ENCODE results near the gene SDSL. TPM values are rescaled to one million over a fixed set of nuclear protein-coding genes. Genes with fewer than 3 reads are reported as not detected.

The SDSL gene
- total RNA-seq, 4 donors from 2014 or later: 0.48 to 3.1 (median 1.5) TPM; not detected in 1

GRCh38 chr12:113378291-113378690 is 43.9 kb upstream of the SDSL start:
- Histone ChIP-seq H3K9me3 (no peaks in the 10 kb centered on the region), H3K4me1 (no peaks in the 10 kb centered on the region), H3K27me3 (no peaks in the 10 kb centered on the region), H3K36me3 (peaks cover 5 to 86% (median 8%) of the 10 kb centered on the region in 3 donors), H3K27ac (no peak overlapping the region), H3K4me3 (no peak overlapping the region)
- intact Hi-C loops (cut with DNase I): no loop called here
- TF ChIP-seq POLR2A (IDR thresholded peaks at IDR 0.05) (no peak), CTCF (IDR thresholded peaks at IDR 0.05) (no peak)
- WGBS, 2 donors: 80 to 86% methylated on average over 3 of the region's 3 CpGs
- no peak for DNase-seq

- TF ChIP-seq POLR2A (IDR thresholded peaks at IDR 0.05) (no peak), CTCF (IDR thresholded peaks at IDR 0.05) (no peak)
- no peak overlapping the region for H3K4me3 ChIP-seq
- peaks cover 0 to 86% (median 8%) of the 10 kb centered on the region in 3 donors for H3K36me3 ChIP-seq
- H3K4me1 ChIP-seq: no peaks in the 10 kb centered on the region
- intact Hi-C loops (cut with DNase I): no loop called here
- no peaks in the 10 kb centered on the region for H3K27me3 ChIP-seq
- no peak for DNase-seq
- H3K9me3 ChIP-seq: no peaks in the 10 kb centered on the region
- no peak overlapping the region for H3K27ac ChIP-seq
- WGBS, 2 donors: 71 to 93% methylated on average over 6 to 8 of the region's 11 CpGs
Observed at GRCh38 chr12:113381220-113381619, 41.0 kb upstream of the SDSL start.

- intact Hi-C loops (cut with DNase I): no loop called here
- DNase-seq: no peak
- no peak for TF ChIP-seq POLR2A (IDR thresholded peaks at IDR 0.05)
- TF ChIP-seq CTCF (IDR thresholded peaks at IDR 0.05): no peak
- Histone ChIP-seq H3K4me3 (no peak overlapping the region), H3K36me3 (peaks cover 0 to 86% (median 16%) of the 10 kb centered on the region in 3 donors), H3K27ac (no peak overlapping the region), H3K27me3 (no peaks in the 10 kb centered on the region), H3K4me1 (no peaks in the 10 kb centered on the region), H3K9me3 (no peaks in the 10 kb centered on the region)
- WGBS, 2 donors: 92 to 94% methylated on average over 3 to 4 of the region's 4 CpGs
Observed at GRCh38 chr12:113382206-113382605, 40.0 kb upstream of the SDSL start.

GRCh38 chr12:113384778-113385177 is 37.4 kb upstream of the SDSL start:
- 94% methylated on average over 5 of the region's 14 CpGs; no CpG with 5 or more reads in 1 of the 2 donors for WGBS, 2 donors
- no peaks in the 10 kb centered on the region for H3K4me1 ChIP-seq
- DNase-seq: no peak
- no peak for TF ChIP-seq CTCF (IDR thresholded peaks at IDR 0.05)
- no peak for TF ChIP-seq POLR2A (IDR thresholded peaks at IDR 0.05)
- intact Hi-C loops (cut with DNase I): no loop called here
- no peaks in the 10 kb centered on the region for H3K9me3 ChIP-seq
- H3K4me3 ChIP-seq: no peak overlapping the region
- H3K27me3 ChIP-seq: no peaks in the 10 kb centered on the region
- no peak overlapping the region for H3K27ac ChIP-seq
- peaks cover 0 to 95% (median 16%) of the 10 kb centered on the region in 3 donors for H3K36me3 ChIP-seq

- H3K36me3 ChIP-seq: peaks cover 0 to 97% (median 16%) of the 10 kb centered on the region in 3 donors
- no peaks in the 10 kb centered on the region for H3K27me3 ChIP-seq
- no peak for TF ChIP-seq POLR2A (IDR thresholded peaks at IDR 0.05)
- TF ChIP-seq CTCF (IDR thresholded peaks at IDR 0.05): no peak
- H3K4me1 ChIP-seq: no peaks in the 10 kb centered on the region
- no peak overlapping the region for H3K27ac ChIP-seq
- DNase-seq: no peak
- intact Hi-C loops (cut with DNase I): no loop called here
- no peak overlapping the region for H3K4me3 ChIP-seq
- WGBS, 2 donors: 82 to 83% methylated on average over 5 to 6 of the region's 6 CpGs
- H3K9me3 ChIP-seq: no peaks in the 10 kb centered on the region
Observed at GRCh38 chr12:113385282-113385882, 36.8 kb upstream of the SDSL start.

Data from esophagus squamous epithelium (tissue), 5 donors.